Measurements from ENCODE around the gene HNRNPA2B1.
A peak's percentile ranks its signal among the peaks of the same experiment; 100 is the strongest.
"Not testable (repeated sequence)": the region's sequence is repeated elsewhere in the genome, so short reads cannot be mapped to it uniquely, and the experiment has no call there.

Gene HNRNPA2B1

GRCh38 chr7:26183545-26184280, 16.8 kb downstream of the HNRNPA2B1 start:
- no peak for DNase-seq

DNA sequence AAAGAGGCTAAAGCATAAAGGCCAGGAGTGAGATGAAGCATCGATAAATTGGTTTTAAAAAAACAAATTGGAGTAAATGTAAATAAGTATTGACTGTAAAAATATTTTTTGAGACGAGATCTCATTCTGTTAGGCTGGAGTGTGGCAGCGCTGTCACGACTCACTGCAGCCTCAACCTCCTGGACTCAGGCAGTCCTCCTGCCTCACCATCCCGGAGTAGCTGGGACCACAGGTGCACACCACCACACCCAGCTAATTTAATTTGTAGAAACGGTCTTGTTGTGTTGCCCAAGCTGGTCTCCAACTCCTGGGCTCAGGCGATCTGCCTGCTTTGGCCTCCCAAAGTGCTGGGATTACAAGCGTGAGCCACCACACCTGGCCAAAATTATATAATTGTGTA, 17.8 kb downstream of the HNRNPA2B1 start:
- peak in 1 of 2 experiments; percentile 33 for DNase-seq

- DNase-seq, result no peak
Measured at GRCh38 chr7:26182283-26182682, 18.3 kb downstream of the HNRNPA2B1 start.

DNA sequence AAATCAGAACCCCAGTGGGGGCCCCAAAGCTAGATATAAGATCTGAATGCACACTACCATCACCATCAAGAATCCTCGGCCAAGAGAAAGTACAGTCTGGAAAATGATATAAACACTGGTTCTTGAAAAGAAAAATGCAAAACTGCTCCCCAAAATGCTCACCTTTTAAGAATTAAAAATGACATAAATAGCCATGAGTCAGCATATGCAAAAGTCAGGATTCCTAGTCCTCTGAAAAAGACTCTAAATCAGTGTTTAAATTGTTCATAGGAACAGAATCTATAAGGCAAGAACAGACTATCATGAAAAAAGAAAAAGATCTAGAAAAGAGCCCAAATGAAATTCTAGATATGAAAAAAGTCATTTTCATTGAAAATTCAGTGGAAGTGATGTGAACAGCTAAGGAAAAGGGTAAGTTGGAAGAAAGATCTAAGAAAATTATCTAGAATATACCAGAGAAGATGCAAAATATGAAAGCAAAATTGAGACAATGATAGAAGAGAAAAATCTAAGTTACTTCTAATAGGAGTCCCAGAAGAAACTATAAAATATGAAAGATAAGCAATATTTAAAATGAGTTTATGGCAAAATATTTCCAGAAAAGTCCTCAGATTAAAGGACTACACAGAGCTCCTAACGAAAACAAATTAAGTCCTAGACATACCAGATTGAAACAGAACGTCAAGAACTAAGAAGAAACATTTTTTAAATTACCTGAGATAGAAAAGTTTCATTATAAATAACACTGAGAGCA, 18.9 kb downstream of the HNRNPA2B1 start:
- DNase-seq, result no peak

DNA sequence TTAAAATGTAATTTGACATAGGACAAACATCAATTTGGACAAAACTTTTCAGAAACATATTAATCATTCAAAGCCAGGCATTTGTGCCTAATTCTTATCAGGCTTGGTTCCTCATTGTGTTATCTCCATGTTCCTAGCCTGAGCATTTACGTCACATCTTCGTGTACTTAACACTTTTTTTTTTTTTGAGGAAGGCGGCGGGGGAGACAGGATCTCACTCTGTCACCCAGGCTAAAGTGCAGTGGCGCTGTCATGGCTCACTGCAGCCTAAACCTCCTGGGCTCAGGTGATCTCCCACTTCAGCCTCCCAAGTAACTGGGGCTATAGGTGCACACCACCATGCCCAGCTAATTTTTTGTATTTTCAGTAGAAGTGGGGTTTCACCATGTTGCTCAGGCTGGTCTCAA, 19.8 kb downstream of the HNRNPA2B1 start:
- DNase-seq, result no peak

- no peak for DNase-seq
Measured at GRCh38 chr7:26179826-26180497, 20.6 kb downstream of the HNRNPA2B1 start.

DNA sequence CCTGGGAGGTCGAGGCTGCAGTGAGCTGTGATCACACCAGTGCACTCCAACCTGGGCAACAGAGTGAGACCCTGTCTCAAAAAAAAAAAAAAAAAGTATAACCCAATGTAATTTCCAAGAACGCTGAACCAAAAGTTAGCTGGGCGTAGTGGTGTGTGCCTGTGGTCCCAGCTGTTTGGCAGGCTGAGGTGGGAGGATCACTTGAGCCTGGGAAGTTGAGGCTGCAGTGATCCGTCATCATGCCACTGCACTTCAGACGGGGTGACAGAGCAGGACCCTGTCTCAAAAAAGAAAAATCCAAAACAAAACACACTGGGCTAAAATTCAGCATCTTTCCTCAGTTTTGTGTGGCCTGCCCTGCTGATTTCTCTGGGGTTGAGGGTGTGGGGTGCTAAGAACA, 21.1 kb downstream of the HNRNPA2B1 start:
- DNase-seq, result no peak

GRCh38 chr7:26178272-26178960, 22.1 kb downstream of the HNRNPA2B1 start:
- no peak for DNase-seq

GRCh38 chr7:26177269-26177668, 23.3 kb downstream of the HNRNPA2B1 start:
- not testable (repeated sequence) for DNase-seq

- not testable (repeated sequence) for DNase-seq
Measured at GRCh38 chr7:26176696-26177095, 23.9 kb downstream of the HNRNPA2B1 start.

GRCh38 chr7:26175903-26176302, 24.6 kb downstream of the HNRNPA2B1 start:
- not testable (repeated sequence) for DNase-seq

- DNase-seq, result no peak
Measured at GRCh38 chr7:26172048-26172447, 28.5 kb downstream of the HNRNPA2B1 start.

DNA sequence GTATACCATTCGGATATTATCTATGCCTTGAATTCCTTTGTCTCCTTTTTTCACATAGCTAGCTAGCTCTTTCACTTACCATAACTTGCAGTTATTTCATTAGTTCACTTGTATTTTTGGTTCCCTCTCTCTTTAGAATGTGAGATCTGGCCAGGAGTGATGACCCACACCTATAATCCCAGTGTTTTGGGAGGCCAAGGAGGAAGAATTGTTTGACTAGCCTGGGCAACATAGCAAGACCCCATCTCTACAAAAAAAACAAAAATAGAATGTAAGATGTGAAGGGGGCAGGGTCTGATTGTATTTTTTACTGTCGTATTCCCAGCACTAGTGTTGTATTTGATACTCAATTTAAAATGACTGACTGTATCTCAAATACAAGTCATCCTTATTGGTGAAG, 28.9 kb downstream of the HNRNPA2B1 start:
- no peak for DNase-seq

DNA sequence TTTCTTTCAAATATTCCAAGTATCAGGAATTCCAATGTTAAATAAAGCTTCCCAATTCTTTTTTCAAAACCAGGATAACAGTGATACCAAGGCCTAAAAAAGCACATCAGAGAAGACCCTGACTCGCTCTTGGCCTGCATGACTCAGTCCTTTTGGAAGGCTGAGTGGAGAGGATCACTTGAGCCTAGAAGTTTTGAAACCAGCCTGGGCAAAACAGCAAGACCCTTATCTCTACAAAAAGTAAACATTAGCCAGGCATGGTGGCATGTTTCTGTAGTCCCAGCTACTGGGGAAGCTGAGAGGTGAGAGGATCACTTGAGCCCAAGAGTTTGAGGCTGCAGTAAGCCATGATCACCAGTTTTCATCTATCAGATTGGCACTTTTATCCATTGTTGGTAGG, 29.9 kb downstream of the HNRNPA2B1 start:
- no peak for DNase-seq

DNA sequence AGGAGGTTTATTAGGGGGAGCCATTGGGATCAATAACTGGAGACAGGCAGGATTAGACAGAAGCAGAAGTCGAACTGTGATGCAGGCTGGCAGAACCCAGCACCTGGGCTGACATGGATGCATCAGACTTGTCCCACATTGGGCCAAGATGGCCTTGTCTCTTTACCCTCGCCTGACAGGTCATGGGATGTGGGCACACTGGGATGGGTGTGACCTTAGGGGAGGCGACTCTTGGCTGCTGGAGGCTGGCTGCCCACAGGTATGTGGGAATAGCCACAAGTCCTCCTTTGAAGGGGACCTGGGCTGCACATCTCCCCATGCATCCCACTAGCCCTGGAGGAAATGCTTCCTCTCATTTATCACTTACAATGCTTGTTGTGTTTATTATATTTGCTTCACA, 31.3 kb downstream of the HNRNPA2B1 start:
- DNase-seq, result no peak

GRCh38 chr7:26168458-26169023, 32.0 kb downstream of the HNRNPA2B1 start:
- DNase-seq, result no peak

GRCh38 chr7:26167303-26167934, 33.1 kb downstream of the HNRNPA2B1 start:
- DNase-seq, result no peak

DNA sequence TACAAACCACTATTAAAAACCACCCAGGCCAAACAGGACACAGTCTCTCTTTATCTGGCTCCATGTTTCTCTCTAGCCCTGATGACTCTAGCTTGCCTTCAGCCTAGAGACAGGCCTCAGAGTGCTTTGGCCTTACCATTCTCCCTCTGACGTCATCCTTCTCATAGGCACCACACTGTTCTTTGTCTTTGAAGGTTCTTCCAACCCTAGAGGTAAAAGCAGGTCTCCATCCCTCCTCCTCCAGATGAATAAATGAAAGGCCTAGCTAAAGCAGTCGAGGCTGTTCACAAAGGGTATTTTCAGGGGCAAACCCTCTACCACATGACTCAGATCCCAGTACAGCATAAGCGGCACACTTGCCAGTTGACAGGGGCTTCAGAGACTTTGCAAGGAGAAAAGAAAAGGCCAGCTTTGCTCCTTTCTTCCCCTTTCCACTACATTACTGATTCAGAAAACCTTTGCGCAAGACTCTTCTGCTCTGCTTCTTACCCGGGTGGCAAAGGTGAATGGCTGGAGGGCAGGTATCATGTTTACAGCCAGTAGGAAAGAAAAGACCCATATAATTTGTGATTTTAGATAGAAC, 33.8 kb downstream of the HNRNPA2B1 start:
- DNase-seq, result peak in 1 of 2 experiments; percentile 48

GRCh38 chr7:26165950-26166683, 34.4 kb downstream of the HNRNPA2B1 start:
- DNase-seq, result no peak

DNA sequence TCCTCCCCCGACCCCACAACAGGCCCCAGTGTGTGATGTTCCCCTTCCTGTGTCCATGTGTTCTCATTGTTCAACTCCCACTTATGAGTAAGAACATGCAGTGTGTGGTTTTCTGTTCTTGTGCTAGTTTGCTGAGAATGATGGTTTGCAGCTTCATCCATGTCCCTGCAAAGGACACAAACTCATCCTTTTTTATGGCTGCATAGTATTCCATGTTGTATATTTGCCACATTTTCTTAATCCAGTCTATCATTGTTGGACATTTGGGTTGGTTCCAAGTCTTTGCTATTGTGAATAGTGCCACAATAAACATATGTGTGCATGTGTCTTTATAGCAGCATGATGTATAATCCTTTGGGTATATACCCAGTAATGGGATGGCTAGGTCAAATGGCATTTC, 36.7 kb downstream of the HNRNPA2B1 start:
- not testable (repeated sequence) for DNase-seq

GRCh38 chr7:26162431-26162830, 38.1 kb downstream of the HNRNPA2B1 start:
- no peak for DNase-seq
